NK-92 (cell line): ENCODE measurements around the gene PHF23.

ENCODE experiments used
- DNase-seq: peaks from one replicate; lab custom pipeline; 2025; ENCODE audit not compliant: unreplicated experiment; lab: John Stamatoyannopoulos, UW

The PHF23 gene

GRCh38 chr17:7221278-7222092 is 17.8 kb downstream of the PHF23 start:
- DNase-seq, result no peak

- DNase-seq, result no peak
Observed at GRCh38 chr17:7220593-7221277, 18.5 kb downstream of the PHF23 start.

GRCh38 chr17:7219812-7220592 is 19.3 kb downstream of the PHF23 start, which contains the start of the genes ACADVL and DLG4:
ACADVL (plus strand) TSS chr17:7219938; CDS start chr17:7219985, 47 bp downstream.
DLG4 (minus strand) TSS chr17:7219836.
- no peak for DNase-seq

GRCh38 chr17:7219229-7219811 is 19.9 kb downstream of the PHF23 start:
- DNase-seq, result no peak

- no peak for DNase-seq
Observed at GRCh38 chr17:7218758-7219157, 20.5 kb downstream of the PHF23 start.

GRCh38 chr17:7218166-7218565 is 21.1 kb downstream of the PHF23 start:
- DNase-seq, result no peak

- DNase-seq, result no peak
Observed at GRCh38 chr17:7217113-7217987, 21.9 kb downstream of the PHF23 start.

GRCh38 chr17:7216242-7217112 is 22.8 kb downstream of the PHF23 start:
- DNase-seq, result no peak

- DNase-seq, result no peak
Observed at GRCh38 chr17:7215652-7216180, 23.5 kb downstream of the PHF23 start.

GRCh38 chr17:7215136-7215638 is 24.1 kb downstream of the PHF23 start:
- no peak for DNase-seq

- peak; percentile 98 for DNase-seq
Observed at GRCh38 chr17:7214300-7215135, 24.7 kb downstream of the PHF23 start.

- no peak for DNase-seq
Observed at GRCh38 chr17:7213895-7214299, 25.4 kb downstream of the PHF23 start.

GRCh38 chr17:7211491-7212273 is 27.6 kb downstream of the PHF23 start:
- no peak for DNase-seq

GRCh38 chr17:7208754-7209460 is 30.4 kb downstream of the PHF23 start:
- DNase-seq, result no peak

- no peak for DNase-seq
Observed at GRCh38 chr17:7208027-7208571, 31.2 kb downstream of the PHF23 start.
